HEK293T (cell line): Measurements from ENCODE around the gene MTF2.

ENCODE experiments used
- BHLHE40 ChIP-seq: fragments of 450-650 bp; IDR thresholded peaks from 2 replicates; pipeline ENCODE4 v1.6.1; 2016; ENCODE audit warnings: mild to moderate bottlenecking, moderate library complexity, borderline replicate concordance
- FOXA1 ChIP-seq: fragments of 450-650 bp; IDR thresholded peaks from 2 replicates; pipeline ENCODE4 v1.6.1; 2016; ENCODE audit warnings: mild to moderate bottlenecking
- L3MBTL2 ChIP-seq: fragments of 450-650 bp; conservative IDR thresholded peaks from 2 replicates; pipeline ENCODE4 v1.6.1; 2016; ENCODE audit warnings: mild to moderate bottlenecking
- SP1 ChIP-seq: fragments of 450-650 bp; IDR thresholded peaks from 2 replicates; pipeline ENCODE4 v1.6.1; 2017
- SUZ12 ChIP-seq: fragments of 450-650 bp; IDR thresholded peaks from 2 replicates; pipeline ENCODE4 v1.6.1; 2016; ENCODE audit warnings: mild to moderate bottlenecking
- ZNF384 ChIP-seq: fragments of 450-650 bp; IDR thresholded peaks from 2 replicates; pipeline ENCODE4 v1.6.1; 2016

- no peak for TF ChIP-seq ZNF384
- TF ChIP-seq SUZ12 = no peak
- no peak for TF ChIP-seq FOXA1
- no peak for TF ChIP-seq SP1
- no peak for TF ChIP-seq L3MBTL2
- no peak for TF ChIP-seq BHLHE40
Measured at GRCh38 chr1:93043057-93043557, 36.0 kb upstream of the MTF2 start.
